Thyroid gland (tissue), 4 donors: ENCODE data around the gene EPN1.

Experiments used
- POLR2A ChIP-seq, 2 donors: fragments of 450-650 bp; IDR thresholded peaks; one replicate each; pipeline ENCODE4 v1.6.1; 2017; ENCODE audit warnings: antibody characterized with exemption in 2 of 2, mild to moderate bottlenecking in 2 of 2, moderate library complexity in 1 of 2
- TF ChIP-seq, protein P1 (sequence below), 6 experiments: fragments of 200-600 bp in 3 of 6; fragments of 450-650 bp in 3 of 6; sonication (generic) in 3 of 6; IDR thresholded peaks; one replicate each; pipeline ENCODE4 v1.5.1; 2016 to 2019; ENCODE audit warnings: antibody characterized with exemption in 6 of 6, mild to moderate bottlenecking in 2 of 6, inconsistent platforms in 1 of 6, moderate library complexity in 1 of 6

DNA sequence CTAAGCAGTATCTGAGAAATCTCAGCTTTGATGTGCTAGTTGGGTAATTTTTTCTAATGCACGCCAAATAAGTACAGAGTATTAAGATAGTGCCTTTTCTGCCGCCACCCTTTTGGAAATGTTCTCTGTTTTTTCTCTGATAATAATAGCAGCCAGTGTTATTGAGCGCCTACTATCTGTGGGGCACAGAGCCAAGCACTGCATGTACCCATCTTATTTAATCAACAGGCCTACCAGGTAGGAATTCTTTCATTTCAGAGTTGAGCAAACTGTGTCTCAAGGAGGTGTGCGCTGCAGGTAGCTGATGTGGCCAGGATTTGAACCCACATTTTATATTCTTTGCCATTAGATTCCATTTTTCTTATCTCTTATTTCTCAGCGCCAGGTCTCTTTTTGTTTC, 1.4 kb downstream of the EPN1 start:
- TF ChIP-seq, protein P1, sequence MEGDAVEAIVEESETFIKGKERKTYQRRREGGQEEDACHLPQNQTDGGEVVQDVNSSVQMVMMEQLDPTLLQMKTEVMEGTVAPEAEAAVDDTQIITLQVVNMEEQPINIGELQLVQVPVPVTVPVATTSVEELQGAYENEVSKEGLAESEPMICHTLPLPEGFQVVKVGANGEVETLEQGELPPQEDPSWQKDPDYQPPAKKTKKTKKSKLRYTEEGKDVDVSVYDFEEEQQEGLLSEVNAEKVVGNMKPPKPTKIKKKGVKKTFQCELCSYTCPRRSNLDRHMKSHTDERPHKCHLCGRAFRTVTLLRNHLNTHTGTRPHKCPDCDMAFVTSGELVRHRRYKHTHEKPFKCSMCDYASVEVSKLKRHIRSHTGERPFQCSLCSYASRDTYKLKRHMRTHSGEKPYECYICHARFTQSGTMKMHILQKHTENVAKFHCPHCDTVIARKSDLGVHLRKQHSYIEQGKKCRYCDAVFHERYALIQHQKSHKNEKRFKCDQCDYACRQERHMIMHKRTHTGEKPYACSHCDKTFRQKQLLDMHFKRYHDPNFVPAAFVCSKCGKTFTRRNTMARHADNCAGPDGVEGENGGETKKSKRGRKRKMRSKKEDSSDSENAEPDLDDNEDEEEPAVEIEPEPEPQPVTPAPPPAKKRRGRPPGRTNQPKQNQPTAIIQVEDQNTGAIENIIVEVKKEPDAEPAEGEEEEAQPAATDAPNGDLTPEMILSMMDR (IDR thresholded peaks at IDR 0.05): no peak
- TF ChIP-seq POLR2A (IDR thresholded peaks at IDR 0.05): no peak
